Left cardiac atrium (tissue), 4 donors: ENCODE results near the gene LMBRD1. TPM values are rescaled to one million over a fixed set of nuclear protein-coding genes. Genes with fewer than 3 reads are reported as not detected.
"Not testable (repeated sequence)": the region's sequence is repeated elsewhere in the genome, so short reads cannot be mapped to it uniquely, and the experiment has no call there.

Experiments
- ATAC-seq, 2 donors: fragments of 200-7000 bp; cut with Tn5 transposase; one replicate each; pipeline ENCODE4 v1.9.1; 2020; ENCODE audit warnings: mild to moderate bottlenecking in 2 of 2, moderate library complexity in 2 of 2
- DNase-seq: peaks from one replicate; pipeline ENCODE4 v3.0.0-alpha.2; 2020
- intact Hi-C, 2 donors: fragments of 100-400 bp; cut with DNase I; formaldehyde crosslinking; loops; one replicate each; pipeline versions ENCODE4 v1.14.1 to v1.15.1; 2022 to 2023
- total RNA-seq, 2 donors: library from RNA; stranded (reverse); fragmentation: NEBNext Ultra II Directional; extraction: Animal tissue kit (Norgen Biotek cat#: 25700); gene quantifications; one replicate each; pipeline ENCODE4 v1.2.1, GENCODE V29; 2021
- donor health status: DM: no; HTN: yes; CAD: no.
- donor health status: DM: no; HTN: yes; CAD: no; lungs with severe emphysema.
- donor health status: DM: yes; HTN: yes; CAD: no.
- donor health status: Dilated cardiomyopathy.

The LMBRD1 gene
- total RNA-seq, 2 donors from 2014 or later = 38.6 to 46.2 TPM

- intact Hi-C loops, DNase-seq, ATAC-seq: not testable (repeated sequence)
These were observed 130.0 kb downstream of the LMBRD1 start for GRCh38 chr6:69666779-69667178.

GRCh38 chr6:69665437-69665836 is 131.4 kb downstream of the LMBRD1 start:
- ATAC-seq (no peak), DNase-seq (no peak)
- intact Hi-C loops = no loop called here

- no peak for DNase-seq
- intact Hi-C loops = no loop called here
- ATAC-seq = no peak
These were observed 132.3 kb downstream of the LMBRD1 start for GRCh38 chr6:69664551-69664950.

GRCh38 chr6:69663215-69663614 is 133.6 kb downstream of the LMBRD1 start:
- intact Hi-C loops = no loop called here
- DNase-seq (no peak), ATAC-seq (no peak)

- intact Hi-C loops = no loop called here
- DNase-seq = no peak
- ATAC-seq = no peak
These were observed 146.1 kb downstream of the LMBRD1 start for GRCh38 chr6:69650703-69651102.

- DNase-seq (no peak), ATAC-seq (no peak)
- intact Hi-C loops = no loop called here
These were observed 149.1 kb downstream of the LMBRD1 start for GRCh38 chr6:69647726-69648125.

- DNase-seq = no peak
- no peak for ATAC-seq
- intact Hi-C loops = no loop called here
These were observed 153.1 kb downstream of the LMBRD1 start for GRCh38 chr6:69643688-69644087.

- ATAC-seq (no peak), DNase-seq (no peak)
- intact Hi-C loops = no loop called here
These were observed 163.9 kb downstream of the LMBRD1 start for GRCh38 chr6:69632932-69633331.

- intact Hi-C loops = no loop called here
- ATAC-seq (no peak), DNase-seq (no peak)
These were observed 165.1 kb downstream of the LMBRD1 start for GRCh38 chr6:69631552-69632346.

- ATAC-seq = no peak
- no peak for DNase-seq
- intact Hi-C loops = no loop called here
These were observed 166.0 kb downstream of the LMBRD1 start for GRCh38 chr6:69630767-69631166.

GRCh38 chr6:69627625-69628024 is 169.2 kb downstream of the LMBRD1 start:
- ATAC-seq (no peak), DNase-seq (no peak)
- intact Hi-C loops = no loop called here

- DNase-seq = no peak
- intact Hi-C loops = no loop called here
These were observed 171.9 kb downstream of the LMBRD1 start for GRCh38 chr6:69624944-69625343.

More at GRCh38 chr6:69624944-69625343, 171.9 kb downstream of the LMBRD1 start:
- no peak for ATAC-seq

Other genes starting within 250 kb of the LMBRD1 start
- 1 to 10 TPM; 1.9 to 2.5 TPM for gene COL19A1, start 69.5 kb upstream of the LMBRD1 start, total RNA-seq